B cell (primary cell): ENCODE measurements around the gene LSS.

Experiments used
- CTCF ChIP-seq: fragments of 200-600 bp; IDR thresholded peaks from one replicate; pipeline ENCODE4 v1.8.0; 2022; ENCODE audit warnings: antibody characterized with exemption, mild to moderate bottlenecking
- EZH2 ChIP-seq: IDR thresholded peaks from 2 replicates; pipeline ENCODE4 v1.6.1; 2012; ENCODE audit warnings: borderline replicate concordance, low read depth, mild to moderate bottlenecking, moderate library complexity, low read length; ENCODE audit not compliant: insufficient read depth, poor library complexity, severe bottlenecking

- TF ChIP-seq EZH2 (no peak), CTCF (no peak)
These were observed 39.2 kb downstream of the LSS start for GRCh38 chr21:46189213-46189958.
